Mesothelial cell of epicardium (in vitro differentiated cells): ENCODE measurements around the gene FOLR1. TPM values are rescaled to one million over a fixed set of nuclear protein-coding genes. Genes with fewer than 3 reads are reported as not detected.
"Not testable (repeated sequence)": the region's sequence is repeated elsewhere in the genome, so short reads cannot be mapped to it uniquely, and the experiment has no call there.

ENCODE experiments used
- DNase-seq, 2 experiments: peaks; one replicate each; pipeline ENCODE4 v3.0.0; 2021; ENCODE audit warnings: low spot score in 2 of 2; ENCODE audit not compliant: unreplicated experiment in 2 of 2
- H3K27ac Mint-ChIP-seq: 2 replicates; pipeline ENCODE4 v1.8.0; 2021; ENCODE audit warnings: mixed read lengths
- H3K27me3 Mint-ChIP-seq: 2 replicates; pipeline ENCODE4 v1.8.0; 2021; ENCODE audit warnings: low read depth, mixed read lengths
- H3K36me3 Mint-ChIP-seq: 2 replicates; pipeline ENCODE4 v1.8.0; 2021; ENCODE audit warnings: mixed read lengths
- H3K4me1 Mint-ChIP-seq: 2 replicates; pipeline ENCODE4 v1.8.0; 2021; ENCODE audit warnings: mixed read lengths
- H3K4me3 Mint-ChIP-seq: 2 replicates; pipeline ENCODE4 v1.8.0; 2021; ENCODE audit warnings: mild to moderate bottlenecking, moderate library complexity, mixed read lengths
- H3K9me3 Mint-ChIP-seq: 2 replicates; pipeline ENCODE4 v1.8.0; 2021; ENCODE audit warnings: mixed read lengths
- total RNA-seq: library from RNA; stranded (reverse); gene quantifications from 3 replicates; pipeline ENCODE4 v1.2.1, GENCODE V29; 2021
- TF ChIP-seq, protein P1 (sequence below): fragments of 200-600 bp; sonication (generic); IDR thresholded peaks from one replicate; pipeline ENCODE4 v1.5.0; 2021; ENCODE audit warnings: antibody characterized with exemption; ENCODE audit not compliant: unreplicated experiment

Gene FOLR1
- total RNA-seq, 1 donor from 2014 or later, result 1.0 TPM

GRCh38 chr11:72155751-72156150 is 36.2 kb upstream of the FOLR1 start:
- H3K27ac Mint-ChIP-seq, result no peak overlapping the region
- H3K27me3 Mint-ChIP-seq, result peaks cover 25% of the 10 kb centered on the region
- no peak for DNase-seq
- H3K36me3 Mint-ChIP-seq, result no peaks in the 10 kb centered on the region
- TF ChIP-seq, protein P1, sequence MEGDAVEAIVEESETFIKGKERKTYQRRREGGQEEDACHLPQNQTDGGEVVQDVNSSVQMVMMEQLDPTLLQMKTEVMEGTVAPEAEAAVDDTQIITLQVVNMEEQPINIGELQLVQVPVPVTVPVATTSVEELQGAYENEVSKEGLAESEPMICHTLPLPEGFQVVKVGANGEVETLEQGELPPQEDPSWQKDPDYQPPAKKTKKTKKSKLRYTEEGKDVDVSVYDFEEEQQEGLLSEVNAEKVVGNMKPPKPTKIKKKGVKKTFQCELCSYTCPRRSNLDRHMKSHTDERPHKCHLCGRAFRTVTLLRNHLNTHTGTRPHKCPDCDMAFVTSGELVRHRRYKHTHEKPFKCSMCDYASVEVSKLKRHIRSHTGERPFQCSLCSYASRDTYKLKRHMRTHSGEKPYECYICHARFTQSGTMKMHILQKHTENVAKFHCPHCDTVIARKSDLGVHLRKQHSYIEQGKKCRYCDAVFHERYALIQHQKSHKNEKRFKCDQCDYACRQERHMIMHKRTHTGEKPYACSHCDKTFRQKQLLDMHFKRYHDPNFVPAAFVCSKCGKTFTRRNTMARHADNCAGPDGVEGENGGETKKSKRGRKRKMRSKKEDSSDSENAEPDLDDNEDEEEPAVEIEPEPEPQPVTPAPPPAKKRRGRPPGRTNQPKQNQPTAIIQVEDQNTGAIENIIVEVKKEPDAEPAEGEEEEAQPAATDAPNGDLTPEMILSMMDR, result no peak
- H3K9me3 Mint-ChIP-seq, result no peaks in the 10 kb centered on the region
- H3K4me3 Mint-ChIP-seq, result no peak overlapping the region
- no peaks in the 10 kb centered on the region for H3K4me1 Mint-ChIP-seq

DNA sequence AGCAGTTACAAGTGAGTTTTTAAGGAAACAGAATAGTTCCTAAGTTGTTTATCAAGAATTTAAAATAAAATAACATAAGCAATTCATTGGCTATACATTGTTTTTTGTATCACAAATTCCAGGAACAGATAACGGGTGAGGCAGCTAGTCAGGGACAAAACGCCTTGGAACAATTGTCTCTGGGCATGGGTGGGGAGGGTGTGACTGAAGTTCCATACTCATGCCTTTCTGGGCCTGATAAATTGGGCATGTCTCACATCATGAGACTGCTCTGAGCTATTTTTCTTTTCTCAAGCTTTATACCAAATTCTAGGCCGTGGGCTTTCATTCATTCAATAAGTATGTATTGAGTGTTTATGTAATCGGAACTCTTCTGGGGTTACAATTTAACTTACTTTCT is 34.8 kb upstream of the FOLR1 start:
- H3K4me1 Mint-ChIP-seq, result no peaks in the 10 kb centered on the region
- no peak overlapping the region for H3K4me3 Mint-ChIP-seq
- no peak overlapping the region for H3K27ac Mint-ChIP-seq
- peaks cover 29% of the 10 kb centered on the region for H3K27me3 Mint-ChIP-seq
- H3K36me3 Mint-ChIP-seq, result no peaks in the 10 kb centered on the region
- peaks cover 7% of the 10 kb centered on the region for H3K9me3 Mint-ChIP-seq
- TF ChIP-seq, protein P1, result no peak
- DNase-seq, result no peak

DNA sequence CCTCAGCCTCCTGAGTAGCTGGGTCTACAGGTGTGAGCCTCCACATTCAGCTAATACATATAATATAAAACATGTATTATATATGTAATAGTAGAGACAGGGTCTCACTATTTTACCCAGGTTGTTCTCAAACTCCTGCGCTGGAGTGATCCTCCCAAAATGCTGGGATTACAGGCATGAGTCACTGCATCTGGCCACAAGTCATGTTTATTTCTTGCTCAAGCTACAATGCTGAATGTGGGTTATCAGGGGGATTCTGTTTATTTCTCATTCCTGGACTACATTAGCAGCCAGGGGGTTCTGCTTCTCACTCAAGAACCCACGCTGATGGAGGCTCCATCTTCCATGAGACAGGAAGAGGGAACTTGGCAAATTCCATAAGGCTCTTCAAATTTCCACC is 31.6 kb upstream of the FOLR1 start:
- TF ChIP-seq, protein P1, result no peak
- no peak overlapping the region for H3K27ac Mint-ChIP-seq

GRCh38 chr11:72162891-72163492 is 28.9 kb upstream of the FOLR1 start:
- Mint-ChIP-seq H3K27ac (no peak overlapping the region), H3K27me3 (peaks cover 24% of the 10 kb centered on the region), H3K36me3 (no peaks in the 10 kb centered on the region), H3K4me3 (no peak overlapping the region), H3K4me1 (no peaks in the 10 kb centered on the region), H3K9me3 (peaks cover 9% of the 10 kb centered on the region)
- no peak for DNase-seq
- TF ChIP-seq, protein P1, result no peak

More for the DNA sequence above, 31.6 kb upstream of the FOLR1 start:
- Mint-ChIP-seq H3K4me1 (no peaks in the 10 kb centered on the region), H3K9me3 (peaks cover 9% of the 10 kb centered on the region), H3K27me3 (peaks cover 29% of the 10 kb centered on the region), H3K4me3 (no peak overlapping the region), H3K36me3 (no peaks in the 10 kb centered on the region)
- DNase-seq, result no peak

DNA sequence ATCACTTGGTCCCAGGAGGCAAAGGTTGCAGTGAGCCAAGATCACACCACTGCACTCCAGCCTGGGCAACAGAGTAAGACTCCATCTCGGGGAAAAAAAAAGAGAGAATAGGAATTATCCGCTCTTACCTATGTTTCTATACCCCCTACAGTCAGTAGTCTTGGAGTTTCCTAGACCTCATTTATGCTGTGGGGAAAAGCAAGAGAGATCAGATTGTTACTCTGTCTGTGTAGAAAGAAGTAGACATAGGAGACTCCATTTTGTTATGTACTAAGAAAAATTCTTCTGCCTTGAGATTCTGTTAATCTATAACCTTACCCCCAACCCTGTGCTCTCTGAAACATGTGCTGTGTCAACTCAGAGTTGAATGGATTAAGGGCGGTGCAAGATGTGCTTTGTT is 27.8 kb upstream of the FOLR1 start:
- not testable (repeated sequence) for H3K9me3 Mint-ChIP-seq, H3K4me1 Mint-ChIP-seq, H3K4me3 Mint-ChIP-seq, H3K27ac Mint-ChIP-seq, H3K36me3 Mint-ChIP-seq, DNase-seq
- H3K27me3 Mint-ChIP-seq, result peaks cover 17% of the 10 kb centered on the region

DNA sequence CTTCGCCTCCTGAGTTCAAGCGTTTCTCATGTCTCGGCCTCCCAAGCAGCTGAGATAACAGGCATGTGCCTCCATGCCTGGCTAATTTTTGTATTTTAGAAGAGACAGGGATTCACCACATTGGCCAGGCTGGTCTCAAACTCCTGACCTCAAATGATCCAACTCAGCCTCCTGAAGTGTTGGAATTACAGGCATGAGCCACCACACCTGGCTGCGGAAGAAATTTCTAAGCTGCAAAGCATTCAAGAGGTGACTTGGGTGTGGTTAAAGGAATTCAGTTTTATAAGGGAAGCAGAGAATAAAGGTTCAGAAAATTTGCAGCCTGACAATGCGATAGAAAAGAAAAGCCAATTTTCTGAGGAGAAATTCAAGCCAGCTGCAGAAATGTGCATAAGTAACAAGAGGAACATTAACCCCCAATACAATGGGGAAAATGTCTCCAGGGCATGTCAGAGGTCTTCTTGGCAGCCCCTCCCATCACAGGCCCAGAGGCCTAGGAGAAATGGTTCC is 22.8 kb upstream of the FOLR1 start:
- not testable (repeated sequence) for DNase-seq, H3K9me3 Mint-ChIP-seq, H3K36me3 Mint-ChIP-seq, H3K27me3 Mint-ChIP-seq, H3K4me1 Mint-ChIP-seq, H3K27ac Mint-ChIP-seq, H3K4me3 Mint-ChIP-seq

GRCh38 chr11:72169754-72170153 is 22.2 kb upstream of the FOLR1 start:
- not testable (repeated sequence) for H3K4me1 Mint-ChIP-seq, H3K27ac Mint-ChIP-seq, H3K27me3 Mint-ChIP-seq, H3K9me3 Mint-ChIP-seq, H3K36me3 Mint-ChIP-seq, DNase-seq, H3K4me3 Mint-ChIP-seq

DNA sequence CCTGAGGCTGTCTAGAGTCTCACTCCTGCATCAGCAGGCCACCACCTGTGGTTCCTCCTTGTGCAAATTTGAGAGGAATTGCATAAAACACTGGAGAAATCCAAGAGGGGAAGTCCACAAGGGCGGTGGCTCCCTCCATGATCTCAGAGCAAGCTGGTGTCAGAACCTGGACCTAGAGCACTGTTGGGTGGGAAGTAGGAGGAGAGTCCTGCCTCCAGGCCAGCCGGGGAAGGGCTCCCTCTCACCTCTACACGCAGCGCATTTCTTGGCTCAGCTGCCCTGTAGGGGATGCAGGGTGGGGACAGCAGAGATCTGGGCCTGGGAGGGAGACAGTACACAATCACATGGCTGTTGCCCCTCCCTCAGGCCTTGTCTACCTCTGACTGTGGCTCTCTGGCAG is 19.9 kb upstream of the FOLR1 start:
- not testable (repeated sequence) for H3K4me3 Mint-ChIP-seq, H3K27me3 Mint-ChIP-seq, DNase-seq, H3K9me3 Mint-ChIP-seq, H3K27ac Mint-ChIP-seq, H3K36me3 Mint-ChIP-seq, H3K4me1 Mint-ChIP-seq
